Panc1 (cell line): ENCODE data around the gene USH1C. TPM values are rescaled to one million over a fixed set of nuclear protein-coding genes. Genes with fewer than 3 reads are reported as not detected.

ENCODE experiments used
- ATAC-seq: fragments of 200-7000 bp; cut with Tn5 transposase; 2 replicates; pipeline ENCODE4 v1.9.1; 2020; ENCODE audit warnings: mild to moderate bottlenecking, moderate library complexity
- BruUV-seq: library from RNA; stranded (reverse); fragments of 400-500 nt; replicated peaks from 2 replicates; lab custom pipeline; 2021; lab: Mats Ljungman, UMichigan
- CTCF ChIA-PET: fragments of 300-600 bp; sonication (Branson Sonifier 250); formaldehyde crosslinking; loops from one replicate; lab custom pipeline; 2022; ENCODE audit warnings: antibody characterized with exemption; lab: Charles Lee
- POLR2A ChIA-PET: fragments of 300-600 bp; sonication (Branson Sonifier 250); formaldehyde crosslinking; loops from one replicate; lab custom pipeline; 2022; ENCODE audit warnings: antibody characterized with exemption; lab: Charles Lee
- DNase-seq: peaks from one replicate; pipeline ENCODE4 v3.0.0-alpha.2; 2010; ENCODE audit warnings: low read depth, low spot score
- H3K27ac ChIP-seq: 2 replicates; pipeline ENCODE4 v1.5.1; 2011; ENCODE audit warnings: mild to moderate bottlenecking, low read length, inconsistent platforms
- H3K27me3 ChIP-seq: fragments of 200-500 bp; sonication (Bioruptor generic); 2 replicates; pipeline ENCODE4 v1.6.0; 2014; ENCODE audit warnings: low read length, inconsistent platforms; ENCODE audit not compliant: control insufficient read depth, insufficient read depth
- H3K36me3 ChIP-seq: fragments of 200-500 bp; sonication (Bioruptor generic); 2 replicates; pipeline ENCODE4 v1.5.1; 2014; ENCODE audit warnings: inconsistent platforms, mild to moderate bottlenecking, low read length, moderate library complexity; ENCODE audit not compliant: control insufficient read depth, insufficient read depth
- H3K4me1 ChIP-seq: 2 replicates; pipeline ENCODE4 v1.5.1; 2011; ENCODE audit warnings: inconsistent platforms, mild to moderate bottlenecking, low read length, moderate library complexity; ENCODE audit not compliant: control insufficient read depth, insufficient read depth
- H3K4me3 ChIP-seq, 2 experiments: 2 replicates each; pipeline ENCODE4 v1.5.1; 2011 to 2012; ENCODE audit warnings: low read depth in 2 of 2, low read length in 2 of 2, mild to moderate bottlenecking in 2 of 2, inconsistent platforms in 1 of 2, moderate library complexity in 1 of 2
- H3K9me3 ChIP-seq: fragments of 200-500 bp; sonication (Bioruptor generic); 2 replicates; pipeline ENCODE4 v1.5.1; 2014; ENCODE audit warnings: low read depth, mild to moderate bottlenecking, inconsistent platforms, low read length, moderate library complexity; ENCODE audit not compliant: control insufficient read depth, insufficient read depth
- CTCF ChIP-seq: fragments of 450-650 bp; IDR thresholded peaks from 2 replicates; pipeline ENCODE4 v1.5.1; 2017; ENCODE audit warnings: mild to moderate bottlenecking
- POLR2AphosphoS5 ChIP-seq: IDR thresholded peaks from 2 replicates; pipeline ENCODE4 v1.6.1; 2012; ENCODE audit warnings: mild to moderate bottlenecking, low read depth, low read length, moderate library complexity
- SIN3A ChIP-seq: IDR thresholded peaks from 2 replicates; pipeline ENCODE4 v1.6.1; 2012; ENCODE audit warnings: low read depth, mild to moderate bottlenecking, low read length, moderate library complexity, borderline replicate concordance; ENCODE audit not compliant: insufficient read depth
- TCF7L2 ChIP-seq: IDR thresholded peaks from 2 replicates; pipeline ENCODE4 v1.6.1; 2011; ENCODE audit warnings: mild to moderate bottlenecking, low read depth, low read length, inconsistent platforms
- in situ Hi-C: cut with HindIII; loops from 2 replicates; pipeline ENCODE4 v1.10.0; 2016; ENCODE audit warnings: low sequenced_read_pairs, low pct_unique_long_range_greater_than_20kb
- intact Hi-C: fragments of 100-400 bp; cut with micrococcal nuclease; formaldehyde crosslinking; loops from one replicate; pipeline ENCODE4 v1.10.0; 2022; ENCODE audit not compliant: unreplicated experiment
- total RNA-seq: library from RNA; stranded (reverse); gene quantifications from one replicate; pipeline ENCODE4 v1.2.1, GENCODE V29; 2021; ENCODE audit not compliant: unreplicated experiment
- TF ChIP-seq, protein P1 (sequence below), 2 experiments: IDR thresholded peaks; 2 replicates each; pipeline ENCODE4 v1.6.1; 2011 to 2012; ENCODE audit warnings: low read depth in 2 of 2, control low read depth in 1 of 2, low read length in 1 of 2, mild to moderate bottlenecking in 1 of 2, moderate library complexity in 1 of 2; ENCODE audit not compliant: insufficient read depth in 1 of 2

USH1C gene
- total RNA-seq, 1 experiment from 2014 or later, result not detected

DNA sequence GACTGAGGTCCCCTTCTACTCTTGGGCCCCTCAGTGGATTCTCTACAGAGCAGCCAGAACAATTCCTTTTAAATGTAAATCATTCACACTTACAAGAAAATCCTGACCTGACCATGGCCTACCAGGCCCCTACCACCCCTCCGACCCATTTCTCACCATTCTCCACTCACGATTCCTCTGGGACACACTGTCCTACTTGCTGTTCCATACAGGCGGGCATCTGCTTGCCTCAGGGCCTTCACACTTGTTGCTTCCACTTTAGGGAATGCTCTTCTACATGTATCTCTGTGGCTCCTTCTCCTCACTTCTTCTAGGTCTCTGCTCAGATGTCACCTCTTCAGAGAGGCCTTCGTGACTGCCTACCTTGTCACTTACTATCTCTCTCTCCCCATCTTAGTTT is 3.4 kb downstream of the USH1C start:
- H3K36me3 ChIP-seq, result no peaks in the 10 kb centered on the region; the same call in 1 of the 2 replicates
- no TSS peak for BruUV-seq
- no peaks in the 10 kb centered on the region for H3K9me3 ChIP-seq
- TF ChIP-seq, protein P1, sequence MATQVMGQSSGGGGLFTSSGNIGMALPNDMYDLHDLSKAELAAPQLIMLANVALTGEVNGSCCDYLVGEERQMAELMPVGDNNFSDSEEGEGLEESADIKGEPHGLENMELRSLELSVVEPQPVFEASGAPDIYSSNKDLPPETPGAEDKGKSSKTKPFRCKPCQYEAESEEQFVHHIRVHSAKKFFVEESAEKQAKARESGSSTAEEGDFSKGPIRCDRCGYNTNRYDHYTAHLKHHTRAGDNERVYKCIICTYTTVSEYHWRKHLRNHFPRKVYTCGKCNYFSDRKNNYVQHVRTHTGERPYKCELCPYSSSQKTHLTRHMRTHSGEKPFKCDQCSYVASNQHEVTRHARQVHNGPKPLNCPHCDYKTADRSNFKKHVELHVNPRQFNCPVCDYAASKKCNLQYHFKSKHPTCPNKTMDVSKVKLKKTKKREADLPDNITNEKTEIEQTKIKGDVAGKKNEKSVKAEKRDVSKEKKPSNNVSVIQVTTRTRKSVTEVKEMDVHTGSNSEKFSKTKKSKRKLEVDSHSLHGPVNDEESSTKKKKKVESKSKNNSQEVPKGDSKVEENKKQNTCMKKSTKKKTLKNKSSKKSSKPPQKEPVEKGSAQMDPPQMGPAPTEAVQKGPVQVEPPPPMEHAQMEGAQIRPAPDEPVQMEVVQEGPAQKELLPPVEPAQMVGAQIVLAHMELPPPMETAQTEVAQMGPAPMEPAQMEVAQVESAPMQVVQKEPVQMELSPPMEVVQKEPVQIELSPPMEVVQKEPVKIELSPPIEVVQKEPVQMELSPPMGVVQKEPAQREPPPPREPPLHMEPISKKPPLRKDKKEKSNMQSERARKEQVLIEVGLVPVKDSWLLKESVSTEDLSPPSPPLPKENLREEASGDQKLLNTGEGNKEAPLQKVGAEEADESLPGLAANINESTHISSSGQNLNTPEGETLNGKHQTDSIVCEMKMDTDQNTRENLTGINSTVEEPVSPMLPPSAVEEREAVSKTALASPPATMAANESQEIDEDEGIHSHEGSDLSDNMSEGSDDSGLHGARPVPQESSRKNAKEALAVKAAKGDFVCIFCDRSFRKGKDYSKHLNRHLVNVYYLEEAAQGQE (IDR thresholded peaks at IDR 0.05; ENCODE audit: insufficient read depth in 1 of 2, low read depth in 2 of 2, low read length in 1 of 2), result no peak
- TF ChIP-seq CTCF (no peak), SIN3A (no peak), TCF7L2 (no peak), POLR2AphosphoS5 (no peak)
- H3K27me3 ChIP-seq, result no peaks in the 10 kb centered on the region; the same call in 1 of the 2 replicates
- H3K4me1 ChIP-seq, result no peaks in the 10 kb centered on the region
- ATAC-seq (no peak), DNase-seq (no peak)
- H3K4me3 ChIP-seq, result no peak overlapping the region
- ChIA-PET CTCF (no interaction called here), POLR2A (no interaction called here)
- in situ Hi-C loops, result no loop called here
- no peak overlapping the region for H3K27ac ChIP-seq
- intact Hi-C loops, result no loop called here

- no peak for ATAC-seq
Observed at GRCh38 chr11:17538731-17539130, 5.5 kb downstream of the USH1C start.

More at GRCh38 chr11:17538731-17539130, 5.5 kb downstream of the USH1C start:
- H3K9me3 ChIP-seq, result no peaks in the 10 kb centered on the region
- intact Hi-C loops, result no loop called here
- ChIA-PET POLR2A (no interaction called here), CTCF (interaction anchor here (0.6 kb wide), 1 partner anchor 81 kb away, joined by 3 read pairs; no protein-coding TSS in a partner anchor)
- no peak for DNase-seq
- no TSS peak for BruUV-seq
- no peak overlapping the region for H3K27ac ChIP-seq
- no peak overlapping the region for H3K4me3 ChIP-seq
- in situ Hi-C loops, result no loop called here
- H3K36me3 ChIP-seq, result no peaks in the 10 kb centered on the region; the same call in 1 of the 2 replicates
- H3K4me1 ChIP-seq, result no peaks in the 10 kb centered on the region
- TF ChIP-seq TCF7L2 (no peak), POLR2AphosphoS5 (no peak), SIN3A (no peak), CTCF (no peak)
- TF ChIP-seq, protein P1 (IDR thresholded peaks at IDR 0.05; ENCODE audit: insufficient read depth in 1 of 2, low read depth in 2 of 2, low read length in 1 of 2), result no peak
- peaks cover 3% of the 10 kb centered on the region for H3K27me3 ChIP-seq
